Activated naive CD8-positive, alpha-beta T cell treated with anti-CD3 and anti-CD28 coated beads, Interleukin-2, amount 10 ng/mL, durations not matched to agents 7 days and 5 days (primary cell): ENCODE data around the gene HOXB2. TPM values are rescaled to one million over a fixed set of nuclear protein-coding genes. Genes with fewer than 3 reads are reported as not detected.
"Not testable (repeated sequence)": the region's sequence is repeated elsewhere in the genome, so short reads cannot be mapped to it uniquely, and the experiment has no call there.

Experiments
- ATAC-seq: fragments of 150-1000 bp; cut with Tn5 transposase; one replicate; pipeline ENCODE4 v1.10.0; 2021; ENCODE audit warnings: low read depth, moderate library complexity
- POLR2A ChIA-PET: fragments of 350-600 bp; sonication (Branson Sonifier 250); formaldehyde crosslinking; loops from one replicate; lab custom pipeline; 2021; ENCODE audit warnings: antibody characterized with exemption; lab: Charles Lee
- DNase-seq: peaks from one replicate; pipeline ENCODE4 v3.0.0; 2021
- H3K27ac Mint-ChIP-seq: one replicate; pipeline ENCODE4 v1.8.0; 2022; ENCODE audit warnings: mild to moderate bottlenecking, mixed read lengths
- H3K27me3 Mint-ChIP-seq: one replicate; pipeline ENCODE4 v1.8.0; 2022; ENCODE audit warnings: mild to moderate bottlenecking, moderate library complexity, mixed read lengths
- H3K36me3 Mint-ChIP-seq: one replicate; pipeline ENCODE4 v1.8.0; 2021; ENCODE audit warnings: mild to moderate bottlenecking, mixed read lengths
- H3K4me1 Mint-ChIP-seq: one replicate; pipeline ENCODE4 v1.8.0; 2021; ENCODE audit warnings: mixed read lengths
- H3K4me3 Mint-ChIP-seq: one replicate; pipeline ENCODE4 v1.8.0; 2022; ENCODE audit warnings: mild to moderate bottlenecking, moderate library complexity, mixed read lengths
- H3K9me3 Mint-ChIP-seq: one replicate; pipeline ENCODE4 v1.8.0; 2021; ENCODE audit warnings: mixed read lengths
- total RNA-seq, 2 experiments: library from RNA; stranded (reverse); gene quantifications; one replicate each; pipeline ENCODE4 v1.2.3, GENCODE V29; 2021

Gene HOXB2
- total RNA-seq, 2 experiments from 2014 or later: 19.5 to 20.0 TPM

DNA sequence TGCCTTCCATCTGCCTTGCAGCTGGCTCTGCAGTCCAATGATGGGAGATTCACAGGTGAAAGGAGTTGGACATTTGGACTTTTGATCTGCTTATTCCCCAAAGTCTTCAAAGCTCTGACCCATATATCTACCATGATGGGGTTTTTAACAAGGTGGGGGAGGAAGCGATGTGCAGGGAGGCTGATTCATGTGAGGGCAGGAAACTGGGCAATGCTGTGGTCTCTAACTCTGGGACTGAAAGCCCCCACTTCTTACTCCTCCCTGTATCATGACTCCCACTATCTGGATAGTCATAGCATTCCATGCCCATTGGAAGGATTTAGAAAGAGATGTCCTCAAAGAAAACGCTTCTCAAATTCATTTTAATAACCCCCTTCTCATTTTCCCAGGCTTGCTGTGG, 30.4 kb downstream of the HOXB2 start:
- no peaks in the 10 kb centered on the region for H3K9me3 Mint-ChIP-seq
- POLR2A ChIA-PET: interaction anchor here (0.9 to 2.2 kb wide), 3 partner anchors 9 to 32 kb away, joined by 3 to 13 read pairs (median 3); no protein-coding TSS in a partner anchor
- H3K4me3 Mint-ChIP-seq: peak overlapping the region; percentile 31
- peaks cover 35% of the 10 kb centered on the region for H3K27me3 Mint-ChIP-seq
- H3K4me1 Mint-ChIP-seq: peaks cover 51% of the 10 kb centered on the region
- DNase-seq (no peak), ATAC-seq (no peak)
- H3K36me3 Mint-ChIP-seq: peaks cover 7% of the 10 kb centered on the region
- peak overlapping the region; percentile 65 for H3K27ac Mint-ChIP-seq

DNA sequence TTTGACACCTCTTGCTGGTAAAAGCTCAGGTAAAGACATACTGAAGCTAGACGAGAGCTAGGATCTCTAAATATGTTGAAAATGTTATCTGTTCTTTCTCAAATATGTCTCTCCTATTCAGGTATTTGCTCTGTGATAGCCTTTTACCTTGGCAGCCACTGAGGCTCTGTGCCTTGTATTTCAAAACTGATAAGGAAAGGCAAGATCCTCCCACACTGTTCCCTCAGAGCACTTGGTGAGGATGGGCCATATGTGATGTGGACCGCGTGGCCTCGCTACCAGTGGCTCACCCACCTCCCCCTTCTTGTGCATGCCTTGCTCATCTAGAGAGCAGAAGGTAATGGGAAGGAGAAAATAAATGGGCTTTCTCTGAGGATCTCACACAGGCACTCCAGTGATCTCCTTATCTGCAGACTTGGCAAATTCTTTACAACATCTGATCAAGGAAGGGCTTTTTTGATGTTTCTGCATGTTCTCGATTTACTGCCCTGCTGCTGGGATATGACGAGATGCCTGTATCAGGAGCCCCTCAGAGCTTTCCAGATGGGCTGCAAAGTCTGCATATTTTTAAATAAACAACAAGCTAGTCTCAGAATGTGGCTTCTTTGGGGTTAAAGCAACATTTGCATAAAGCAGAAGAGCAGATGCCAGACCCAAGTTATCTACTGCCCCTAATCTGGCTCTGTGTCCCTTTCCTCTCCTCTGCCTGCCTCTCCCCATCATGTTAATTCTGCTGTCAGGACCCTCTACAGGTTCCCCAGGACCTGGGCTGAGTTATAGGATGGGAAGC, 31.0 kb downstream of the HOXB2 start:
- peak overlapping the region; percentile 85 for H3K4me3 Mint-ChIP-seq
- H3K9me3 Mint-ChIP-seq: peaks cover 1% of the 10 kb centered on the region
- peaks cover 7% of the 10 kb centered on the region for H3K36me3 Mint-ChIP-seq
- no peak for ATAC-seq
- POLR2A ChIA-PET: interaction anchor here (0.9 to 2.2 kb wide), 7 partner anchors 8 to 33 kb away, joined by 3 to 21 read pairs (median 3); no protein-coding TSS in a partner anchor
- peak overlapping the region; percentile 95 for H3K27ac Mint-ChIP-seq
- DNase-seq: no peak
- peaks cover 34% of the 10 kb centered on the region for H3K27me3 Mint-ChIP-seq
- H3K4me1 Mint-ChIP-seq: peaks cover 49% of the 10 kb centered on the region

DNA sequence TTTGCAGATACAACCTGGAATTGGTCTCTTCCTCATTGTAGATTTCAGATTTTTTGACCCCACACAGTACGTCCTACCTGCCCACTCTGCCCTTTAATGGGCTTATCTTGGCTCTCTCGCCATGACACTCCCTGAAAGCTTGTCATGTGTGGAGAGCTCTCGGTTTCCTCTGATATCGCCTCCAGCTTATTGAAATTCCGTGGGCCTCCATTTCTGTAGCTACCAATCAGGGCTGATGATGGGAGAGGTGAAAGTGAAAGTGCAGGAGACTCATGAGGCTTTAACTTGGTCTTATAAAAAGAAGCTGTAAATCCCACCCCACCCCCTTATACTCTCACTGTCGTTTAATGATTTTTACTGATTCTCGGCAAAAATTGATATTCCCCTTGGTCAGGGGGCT, 31.8 kb downstream of the HOXB2 start:
- H3K27ac Mint-ChIP-seq: peak overlapping the region; percentile 95
- H3K4me1 Mint-ChIP-seq: peaks cover 49% of the 10 kb centered on the region
- no peak for DNase-seq
- peak; percentile 57 for ATAC-seq
- H3K36me3 Mint-ChIP-seq: peaks cover 7% of the 10 kb centered on the region
- peaks cover 34% of the 10 kb centered on the region for H3K27me3 Mint-ChIP-seq
- H3K9me3 Mint-ChIP-seq: peaks cover 1% of the 10 kb centered on the region
- POLR2A ChIA-PET: interaction anchor here (0.9 to 2.2 kb wide), 5 partner anchors 9 to 34 kb away, joined by 3 to 21 read pairs (median 5); no protein-coding TSS in a partner anchor
- H3K4me3 Mint-ChIP-seq: peak overlapping the region; percentile 85

DNA sequence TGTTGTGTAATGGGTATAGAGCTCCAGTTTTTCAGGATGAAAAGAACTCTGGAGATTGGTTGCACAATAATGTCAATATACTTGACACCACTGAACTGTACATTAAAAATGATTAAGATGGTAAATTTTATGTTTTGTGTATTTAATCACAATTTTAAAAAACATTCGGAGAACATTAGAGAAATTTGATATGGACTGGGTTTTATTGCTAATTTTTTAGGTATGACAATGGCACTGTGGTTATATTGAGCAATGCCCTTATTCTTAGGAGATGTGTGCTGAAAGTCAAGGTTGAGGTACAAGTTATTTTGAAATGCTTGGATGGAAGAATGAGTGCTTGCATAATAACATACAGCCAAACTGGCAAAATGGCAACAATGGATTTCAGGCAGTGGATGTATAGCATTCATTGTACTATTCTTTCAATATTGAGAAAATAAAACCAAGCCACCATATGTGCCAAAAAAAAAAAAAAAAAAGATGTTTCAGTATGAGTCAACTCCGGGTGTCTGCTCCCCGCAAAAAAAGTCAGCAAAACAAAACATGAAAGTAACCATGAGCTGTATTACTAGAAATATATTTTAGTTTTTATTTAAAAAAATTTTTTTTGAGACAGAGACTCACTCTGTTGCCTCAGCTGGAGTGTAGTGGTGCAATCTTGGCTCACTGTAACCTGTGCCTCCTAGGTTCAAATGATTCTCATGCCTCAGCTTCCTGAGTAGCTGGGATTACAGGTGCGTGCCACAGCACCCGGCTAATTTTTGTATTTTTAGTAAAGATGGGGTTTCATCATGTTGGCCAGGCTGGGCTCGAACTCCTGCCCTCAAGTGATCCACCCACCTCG, 33.9 kb downstream of the HOXB2 start:
- H3K9me3 Mint-ChIP-seq: peaks cover 1% of the 10 kb centered on the region
- peaks cover 46% of the 10 kb centered on the region for H3K4me1 Mint-ChIP-seq
- peak; percentile 46 for DNase-seq
- ATAC-seq: peak; percentile 82
- peak overlapping the region; percentile 59 for H3K4me3 Mint-ChIP-seq
- peaks cover 18% of the 10 kb centered on the region for H3K27me3 Mint-ChIP-seq
- POLR2A ChIA-PET: interaction anchor here (0.5 to 1.7 kb wide), 12 partner anchors 8 to 511 kb away, joined by 3 to 9 read pairs (median 4); no protein-coding TSS in a partner anchor
- H3K36me3 Mint-ChIP-seq: peaks cover 8% of the 10 kb centered on the region
- peak overlapping the region; percentile 95 for H3K27ac Mint-ChIP-seq

DNA sequence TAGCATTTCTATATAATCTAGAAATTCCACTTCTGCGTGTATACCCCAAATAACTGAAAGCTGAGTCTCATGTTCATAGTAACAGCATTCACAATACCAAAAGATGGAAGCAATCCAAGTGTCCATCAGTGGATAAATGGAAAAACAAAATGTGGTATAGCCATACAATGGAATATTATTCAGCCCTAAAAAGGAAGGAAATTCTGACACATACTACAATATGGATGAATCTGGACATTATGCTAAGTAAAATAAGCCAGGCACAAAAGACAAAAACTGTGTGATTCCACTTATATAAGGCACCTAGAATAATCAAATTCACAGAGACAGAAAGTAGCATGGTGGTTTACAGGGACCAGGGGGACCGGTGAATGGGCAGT, 34.5 kb downstream of the HOXB2 start:
- no peak for DNase-seq
- no peak for ATAC-seq
- Mint-ChIP-seq H3K27ac (peak overlapping the region; percentile 95), H3K4me3 (peak overlapping the region; percentile 59), H3K27me3 (peaks cover 13% of the 10 kb centered on the region), H3K36me3 (peaks cover 8% of the 10 kb centered on the region), H3K9me3 (peaks cover 1% of the 10 kb centered on the region), H3K4me1 (peaks cover 51% of the 10 kb centered on the region)
- POLR2A ChIA-PET: interaction anchor here (1.7 kb wide), 1 partner anchor 36 kb away, joined by 9 read pairs; no protein-coding TSS in a partner anchor

DNA sequence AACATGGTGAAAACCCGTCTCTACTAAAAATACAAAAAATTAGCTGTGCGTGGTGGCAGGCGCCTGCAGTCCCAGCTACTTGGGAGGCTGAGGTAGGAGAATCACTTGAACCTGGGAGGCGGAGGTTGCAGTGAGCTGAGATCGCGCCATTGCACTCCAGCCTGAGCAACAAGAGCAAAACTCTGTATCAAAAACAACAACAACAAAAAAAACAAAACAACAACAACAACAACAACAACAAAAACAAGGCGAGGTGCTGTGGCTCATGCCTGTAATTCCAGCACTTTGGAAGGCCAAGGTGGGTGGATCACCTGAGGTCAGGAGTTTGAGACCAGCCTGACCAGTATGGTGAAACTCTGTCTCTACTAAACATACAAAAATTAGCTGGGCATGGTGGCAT, 35.2 kb downstream of the HOXB2 start:
- H3K27me3 Mint-ChIP-seq, ATAC-seq, DNase-seq, H3K27ac Mint-ChIP-seq, H3K9me3 Mint-ChIP-seq, H3K36me3 Mint-ChIP-seq, POLR2A ChIA-PET, H3K4me3 Mint-ChIP-seq: not testable (repeated sequence)
- H3K4me1 Mint-ChIP-seq: peaks cover 53% of the 10 kb centered on the region

DNA sequence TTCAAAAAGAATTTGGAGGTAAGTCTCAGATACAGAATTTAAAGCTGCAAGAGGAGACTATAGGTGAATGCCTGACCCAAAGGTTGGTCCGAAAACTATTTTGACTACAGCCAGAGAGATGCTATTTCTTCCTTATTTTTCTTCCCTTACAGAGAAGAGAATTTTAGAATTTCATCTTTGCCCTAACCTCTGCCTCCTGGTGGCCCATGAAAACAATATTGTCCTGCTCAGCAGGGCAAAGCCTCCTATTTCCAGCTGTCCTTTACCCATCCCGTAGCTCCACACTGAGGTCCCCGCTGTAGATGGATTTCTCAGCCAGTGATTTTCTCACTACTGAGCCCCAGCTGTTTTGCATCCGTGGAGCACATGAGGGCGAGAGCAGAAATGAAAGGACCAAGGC, 38.7 kb downstream of the HOXB2 start:
- POLR2A ChIA-PET: interaction anchor here (0.5 to 1.3 kb wide), 10 partner anchors 8 to 71 kb away, joined by 3 to 4 read pairs (median 3); no protein-coding TSS in a partner anchor
- Mint-ChIP-seq H3K9me3 (peaks cover 1% of the 10 kb centered on the region), H3K27ac (peak overlapping the region; percentile 64), H3K36me3 (peaks cover 3% of the 10 kb centered on the region), H3K4me3 (peak overlapping the region; percentile 22), H3K4me1 (peaks cover 29% of the 10 kb centered on the region), H3K27me3 (peaks cover 16% of the 10 kb centered on the region)
- DNase-seq (no peak), ATAC-seq (no peak)

DNA sequence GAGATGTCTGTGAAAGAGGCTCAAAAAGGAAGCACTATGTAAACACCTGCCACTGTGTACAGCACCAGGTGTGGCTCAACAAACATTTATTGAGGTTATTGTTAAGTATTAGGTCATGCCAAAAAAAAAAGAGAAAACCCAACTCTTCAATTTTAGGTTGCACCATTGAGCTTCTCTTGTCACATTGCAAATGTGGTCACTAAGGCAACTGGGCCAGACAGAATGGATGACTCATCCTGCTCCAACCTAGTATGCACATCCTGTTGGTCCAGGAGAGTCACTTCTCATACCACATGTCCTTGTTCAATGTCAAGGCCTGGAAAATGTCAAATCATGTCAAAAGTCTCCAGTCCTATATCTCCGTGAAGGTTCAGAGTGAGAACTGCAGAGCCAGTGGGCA, 39.1 kb downstream of the HOXB2 start:
- POLR2A ChIA-PET: interaction anchor here (0.5 to 1.3 kb wide), 10 partner anchors 9 to 71 kb away, joined by 3 to 4 read pairs (median 3); no protein-coding TSS in a partner anchor
- peaks cover 1% of the 10 kb centered on the region for H3K9me3 Mint-ChIP-seq
- H3K27ac Mint-ChIP-seq: peak overlapping the region; percentile 64
- H3K4me1 Mint-ChIP-seq: peaks cover 27% of the 10 kb centered on the region
- H3K27me3 Mint-ChIP-seq: peaks cover 18% of the 10 kb centered on the region
- ATAC-seq (peak; percentile 96), DNase-seq (no peak)
- peak overlapping the region; percentile 22 for H3K4me3 Mint-ChIP-seq
- H3K36me3 Mint-ChIP-seq: peaks cover 3% of the 10 kb centered on the region

DNA sequence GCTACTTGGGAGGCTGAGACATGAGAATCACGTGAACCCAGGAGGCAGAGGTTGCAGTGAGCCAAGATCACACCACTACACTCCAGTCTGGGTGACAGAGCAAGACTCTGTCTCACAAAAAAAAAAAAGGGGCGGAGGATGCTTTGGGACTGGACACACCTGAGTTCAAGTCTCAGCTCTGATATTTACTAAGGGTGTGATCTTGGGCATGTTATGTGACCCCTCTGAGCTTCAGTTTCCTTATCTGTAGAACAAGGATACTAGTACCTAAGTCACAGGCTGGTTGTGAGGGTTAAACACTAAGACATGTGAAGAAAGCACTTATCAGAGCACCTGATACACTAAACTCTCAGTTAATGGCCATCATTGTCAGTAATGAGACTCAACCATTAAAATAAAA, 40.0 kb downstream of the HOXB2 start:
- Mint-ChIP-seq H3K36me3 (peaks cover 3% of the 10 kb centered on the region), H3K27me3 (peaks cover 25% of the 10 kb centered on the region), H3K9me3 (peaks cover 1% of the 10 kb centered on the region), H3K27ac (peak overlapping the region; percentile 58), H3K4me1 (peaks cover 20% of the 10 kb centered on the region), H3K4me3 (no peak overlapping the region)
- DNase-seq: no peak
- no peak for ATAC-seq
- POLR2A ChIA-PET: no interaction called here

DNA sequence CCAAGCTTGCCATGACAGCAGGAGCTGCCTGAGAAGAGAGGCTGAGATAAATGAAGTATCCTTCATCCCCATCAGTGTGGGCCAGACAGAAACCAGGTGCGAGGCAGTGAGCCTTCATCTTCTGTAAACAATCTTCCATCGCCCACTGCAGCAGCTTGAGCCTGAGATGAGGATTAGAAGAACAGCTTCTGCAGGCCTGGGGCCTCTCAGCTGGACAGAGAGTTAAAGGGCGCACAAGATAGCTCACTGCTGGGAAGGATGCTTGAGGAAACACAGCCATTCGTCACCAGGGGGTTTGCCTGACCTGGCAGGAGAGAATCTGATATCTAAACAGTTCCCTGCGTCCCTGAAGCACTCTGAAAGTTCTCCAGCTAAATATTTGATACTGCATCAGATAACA, 41.2 kb downstream of the HOXB2 start:
- H3K9me3 Mint-ChIP-seq: no peaks in the 10 kb centered on the region
- no peak for DNase-seq
- no peak for ATAC-seq
- H3K27ac Mint-ChIP-seq: no peak overlapping the region
- peaks cover 36% of the 10 kb centered on the region for H3K27me3 Mint-ChIP-seq
- H3K36me3 Mint-ChIP-seq: peaks cover 3% of the 10 kb centered on the region
- POLR2A ChIA-PET: interaction anchor here (1.0 to 1.3 kb wide), 3 partner anchors 10 to 71 kb away, joined by 3 to 5 read pairs (median 3); no protein-coding TSS in a partner anchor
- H3K4me1 Mint-ChIP-seq: peaks cover 20% of the 10 kb centered on the region
- H3K4me3 Mint-ChIP-seq: no peak overlapping the region

DNA sequence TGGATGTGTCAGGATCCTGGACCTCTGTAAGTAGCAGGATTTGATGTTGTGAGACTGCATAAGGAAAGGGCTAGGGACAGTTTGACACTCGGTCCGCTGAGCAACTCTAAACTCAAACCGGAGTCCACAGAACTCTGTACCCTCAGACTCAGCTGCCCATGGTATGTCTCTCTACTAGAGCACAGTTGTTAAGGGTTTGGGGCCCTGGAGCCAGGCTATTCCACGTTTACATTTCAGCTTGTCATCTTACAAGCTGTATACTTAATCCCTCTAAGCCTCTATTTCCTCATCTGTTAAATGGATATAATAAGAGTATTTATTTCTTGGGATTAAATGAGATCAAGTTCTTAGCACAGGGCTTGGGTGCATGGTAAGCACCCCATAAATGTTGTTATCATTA, 42.0 kb downstream of the HOXB2 start:
- peaks cover 43% of the 10 kb centered on the region for H3K27me3 Mint-ChIP-seq
- no peaks in the 10 kb centered on the region for H3K9me3 Mint-ChIP-seq
- peaks cover 3% of the 10 kb centered on the region for H3K36me3 Mint-ChIP-seq
- no peak overlapping the region for H3K27ac Mint-ChIP-seq
- H3K4me3 Mint-ChIP-seq: no peak overlapping the region
- DNase-seq (no peak), ATAC-seq (no peak)
- POLR2A ChIA-PET: interaction anchor here (0.6 to 1.0 kb wide), 2 partner anchors 8 to 10 kb away, joined by 3 to 4 read pairs; no protein-coding TSS in a partner anchor
- peaks cover 20% of the 10 kb centered on the region for H3K4me1 Mint-ChIP-seq

DNA sequence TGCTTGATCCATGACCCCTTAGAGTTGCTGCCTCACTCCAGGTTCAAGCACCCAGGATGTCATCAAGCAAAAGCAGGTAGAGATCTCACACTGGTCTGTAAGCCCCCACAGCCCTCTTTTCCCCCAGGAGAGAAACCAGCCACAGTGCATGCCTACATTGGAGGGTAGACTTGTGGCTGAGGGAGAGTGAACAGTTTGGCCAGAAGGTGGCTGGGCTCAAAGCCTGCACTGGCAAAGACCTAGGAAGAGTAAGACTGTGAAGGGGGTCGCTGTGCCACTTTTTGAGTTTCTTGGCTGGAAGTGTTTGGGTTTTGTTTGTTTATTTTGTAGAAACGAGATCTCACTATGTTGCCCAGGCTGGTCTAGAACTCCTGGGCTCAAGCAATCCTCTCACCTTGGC, 42.6 kb downstream of the HOXB2 start:
- H3K4me1 Mint-ChIP-seq: peaks cover 20% of the 10 kb centered on the region
- POLR2A ChIA-PET: interaction anchor here (0.6 kb wide), 1 partner anchor 9 kb away, joined by 4 read pairs; no protein-coding TSS in a partner anchor
- no peak overlapping the region for H3K4me3 Mint-ChIP-seq
- peaks cover 45% of the 10 kb centered on the region for H3K27me3 Mint-ChIP-seq
- ATAC-seq: no peak
- no peaks in the 10 kb centered on the region for H3K9me3 Mint-ChIP-seq
- H3K27ac Mint-ChIP-seq: no peak overlapping the region
- DNase-seq: no peak
- H3K36me3 Mint-ChIP-seq: peaks cover 3% of the 10 kb centered on the region
